ENCODE measurements around the gene GIPC2.
"Not testable (repeated sequence)": the region's sequence is repeated elsewhere in the genome, so short reads cannot be mapped to it uniquely, and the experiment has no call there.

The GIPC2 gene

DNA sequence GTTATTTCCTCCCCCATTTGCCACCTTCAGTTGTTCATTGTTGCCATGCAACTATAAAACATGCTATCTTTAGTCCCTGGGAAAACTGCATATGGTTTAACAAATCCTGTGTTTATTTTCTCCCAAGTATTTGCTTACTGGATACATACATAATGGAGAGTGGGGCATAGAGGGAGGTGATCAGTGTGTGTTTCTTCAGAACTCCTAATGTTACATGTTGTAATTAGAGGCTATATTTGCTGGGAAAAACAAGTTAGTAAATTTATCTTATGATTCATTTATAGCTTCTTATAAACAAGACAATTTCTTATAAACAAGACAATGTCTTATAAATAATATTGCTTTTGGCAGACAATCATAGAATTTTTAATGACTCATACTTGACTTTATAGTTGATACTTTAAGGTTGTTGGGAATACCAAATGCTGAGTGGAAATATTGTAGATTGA lies 7.3 kb upstream of the GIPC2 start:
- DNase-seq, result peak; percentile 26

DNA sequence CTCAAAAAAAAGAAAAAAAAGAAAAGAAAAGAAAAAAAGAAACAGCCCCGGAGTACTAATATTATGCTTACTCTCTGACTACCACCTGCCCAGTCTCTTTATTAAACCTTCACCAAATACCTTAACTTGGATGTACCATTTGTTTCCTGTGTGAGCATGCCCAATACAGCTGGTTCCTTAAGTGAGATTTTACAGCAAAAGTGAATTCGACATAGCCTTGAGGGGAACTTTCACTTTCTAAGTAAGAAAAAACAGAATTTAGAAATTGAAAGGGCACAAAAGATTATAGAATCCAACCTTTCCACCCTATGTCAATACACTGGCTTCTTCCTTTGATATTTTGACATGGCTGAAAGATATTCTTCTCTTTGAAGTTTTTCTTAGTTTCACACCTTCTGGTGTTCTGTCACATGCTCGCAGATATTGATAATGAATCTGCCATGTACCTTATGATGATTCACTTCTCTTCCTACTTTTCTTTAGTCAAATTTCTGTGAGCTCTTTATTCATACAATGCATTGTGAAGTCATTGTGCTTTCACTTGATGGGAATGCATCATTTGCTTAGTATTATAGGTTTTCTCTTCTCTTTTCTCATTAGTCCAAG lies 5.2 kb upstream of the GIPC2 start:
- DNase-seq, result no peak

DNA sequence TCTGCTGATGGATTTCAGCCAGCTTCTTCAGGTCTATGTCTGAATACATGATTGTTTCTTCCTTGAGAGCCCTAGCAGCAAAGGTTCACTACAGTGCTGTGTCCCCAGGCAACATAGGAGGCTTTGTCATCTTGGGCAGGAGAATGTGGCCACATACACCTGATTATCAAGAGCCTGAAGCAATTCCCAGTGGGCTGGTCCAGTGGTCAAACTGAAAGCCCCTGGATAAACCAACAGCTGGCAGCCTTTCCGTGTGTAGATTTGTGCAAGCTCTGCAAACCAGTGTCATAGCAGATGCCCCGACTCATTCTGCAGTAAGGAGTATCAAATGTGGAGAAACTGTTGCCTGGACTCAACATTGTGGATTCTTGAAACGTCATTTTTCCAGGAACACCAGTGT lies 2.3 kb upstream of the GIPC2 start:
- no peak for DNase-seq

DNA sequence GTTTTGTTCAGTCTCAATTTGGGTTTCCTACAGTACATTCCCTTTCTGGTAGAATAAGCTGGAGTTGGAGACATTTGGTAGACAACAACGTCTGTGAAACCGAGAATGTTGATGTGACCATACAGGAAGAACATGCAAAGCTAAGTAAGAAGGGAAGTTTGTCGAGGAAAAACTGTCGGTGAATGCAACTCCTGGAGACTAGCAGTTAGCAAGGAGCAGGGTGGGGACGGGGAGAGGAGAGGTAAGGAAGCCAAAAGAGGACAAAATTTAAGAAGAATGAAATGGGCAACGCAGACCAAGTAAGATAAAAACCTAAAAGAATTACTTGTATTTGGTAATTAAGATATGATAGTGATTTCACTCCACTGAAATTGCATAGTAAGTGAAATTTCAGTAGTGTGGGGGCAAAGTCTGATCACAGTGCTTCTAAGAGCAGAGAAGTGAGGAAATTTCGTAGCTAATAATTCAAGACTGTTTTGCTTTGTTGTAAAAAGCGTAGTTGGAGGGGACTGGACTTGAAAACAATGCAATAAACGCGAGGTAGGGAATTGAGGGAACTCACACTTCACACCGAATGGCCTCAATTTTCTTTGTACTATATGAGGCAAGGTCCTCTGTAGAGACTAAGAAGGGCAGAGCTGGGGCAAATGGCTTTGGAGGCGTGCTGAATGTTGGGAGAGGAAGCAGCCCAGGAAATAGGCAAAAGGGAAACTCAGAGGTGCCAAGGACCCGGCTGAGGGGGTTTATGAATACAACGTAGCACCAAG lies 787 bp upstream of the GIPC2 start:
- DNase-seq, result no peak

DNA sequence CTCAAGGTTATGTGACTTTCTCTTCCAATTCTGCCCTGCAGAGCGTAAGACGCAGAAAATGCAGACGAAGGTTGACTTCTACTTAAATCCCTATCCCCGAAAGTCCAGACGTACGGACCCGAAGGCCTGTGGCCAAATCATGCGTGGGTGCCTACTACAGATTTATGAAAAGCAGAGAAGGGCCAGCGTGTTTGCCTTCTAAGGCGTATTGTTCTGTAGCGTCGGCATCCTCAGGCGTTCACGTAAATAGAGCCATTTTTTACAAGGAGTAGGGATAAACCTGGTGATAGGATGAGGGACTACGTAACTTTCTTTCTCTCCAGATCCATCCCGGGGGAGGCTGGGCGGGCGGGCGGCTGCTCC lies 222 bp upstream of the GIPC2 start:
- DNase-seq, result no peak

DNA sequence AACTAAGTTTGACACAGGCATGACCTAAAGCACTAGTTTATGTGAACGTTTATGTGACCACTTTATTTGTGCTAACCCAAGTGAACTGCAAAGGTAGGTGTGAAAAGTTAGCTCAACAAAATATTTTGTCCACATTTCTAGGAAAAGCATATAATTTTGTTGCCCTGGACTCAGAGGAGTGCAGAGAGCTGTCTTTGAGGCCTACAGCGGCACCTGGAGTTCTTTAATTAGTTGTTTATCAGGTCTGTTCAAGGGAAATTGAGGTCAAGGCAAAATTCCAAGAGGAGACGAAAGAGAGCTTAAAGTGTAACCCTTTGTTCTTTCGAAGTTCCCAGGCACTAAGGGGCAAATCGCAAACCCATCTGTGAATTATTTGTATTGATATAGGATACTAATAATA lies 1.3 kb downstream of the GIPC2 start:
- DNase-seq, result no peak

DNA sequence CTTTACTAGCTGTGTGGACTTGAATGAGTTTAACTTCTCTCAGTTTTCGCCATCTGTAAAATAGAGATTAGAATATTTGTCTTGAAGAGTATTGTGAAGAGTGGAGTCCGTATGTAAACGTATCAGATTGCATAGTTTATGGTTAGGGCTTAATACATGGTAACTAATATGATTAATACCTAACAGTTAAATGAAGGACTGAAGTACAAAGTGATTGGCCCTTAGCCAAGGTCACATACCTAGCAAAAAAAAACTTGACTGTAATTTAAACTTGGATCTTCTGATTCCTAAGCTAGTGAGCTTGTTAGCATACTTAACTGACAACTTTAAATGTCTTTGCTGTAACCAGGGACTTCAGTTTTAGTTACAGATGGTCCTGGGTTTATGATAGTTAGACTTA lies 1.9 kb downstream of the GIPC2 start:
- no peak for DNase-seq

DNA sequence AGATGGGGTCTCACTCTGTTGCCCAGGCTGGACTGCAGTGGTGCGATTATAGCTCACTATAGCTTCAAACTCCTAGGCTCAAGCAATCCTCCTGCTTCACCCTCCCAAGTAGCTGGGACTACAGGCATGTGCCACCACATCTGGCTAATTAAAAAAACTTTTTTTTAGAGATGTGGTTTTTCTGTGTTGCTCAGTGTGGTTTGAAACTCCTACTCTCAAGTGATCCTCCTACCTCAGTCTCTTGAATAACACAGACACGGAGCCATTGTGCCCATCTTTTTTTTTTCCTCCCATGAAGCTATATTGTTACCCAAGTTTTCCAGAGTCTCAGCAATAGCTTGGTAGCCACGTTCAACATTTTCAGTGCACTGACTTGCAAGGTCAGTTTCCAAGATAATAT lies 2.7 kb downstream of the GIPC2 start:
- DNase-seq, result no peak

DNA sequence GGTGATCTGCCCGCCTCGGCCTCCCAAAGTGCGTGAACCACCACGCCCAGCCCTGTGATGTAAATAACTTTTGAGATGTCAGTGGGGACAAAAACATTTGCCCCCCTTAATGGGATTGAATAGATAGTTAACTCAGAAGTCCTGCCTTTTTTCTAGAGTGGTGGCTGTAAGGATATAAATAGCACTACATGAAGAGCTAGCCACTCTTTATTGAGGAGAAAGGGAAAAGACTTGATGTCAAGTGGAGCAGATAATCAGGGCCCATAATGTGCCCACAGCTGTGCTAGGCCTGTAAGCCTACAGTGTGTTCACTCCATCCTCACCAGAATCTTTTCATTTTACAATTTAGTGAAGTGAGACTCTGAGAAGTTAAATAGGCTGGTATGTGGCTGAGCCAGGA lies 3.6 kb downstream of the GIPC2 start:
- no peak for DNase-seq

DNA sequence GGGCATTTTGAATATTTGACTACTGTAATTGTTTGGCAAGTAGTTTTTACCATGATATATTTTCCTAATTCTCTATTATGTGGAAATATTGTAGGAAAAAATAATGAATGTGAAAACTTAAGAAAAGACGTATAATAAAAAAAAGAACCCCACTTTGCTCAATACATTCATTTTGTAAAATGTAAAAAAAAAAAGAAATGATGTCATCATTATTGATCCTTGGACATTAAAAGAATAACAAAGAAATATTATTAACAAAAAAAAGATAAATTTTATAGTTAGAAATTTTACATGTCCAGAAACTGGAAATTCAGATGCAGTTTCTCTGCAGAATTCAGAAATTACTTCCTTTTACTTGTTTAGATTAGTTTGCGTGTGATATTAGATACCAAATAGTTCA lies 5.2 kb downstream of the GIPC2 start:
- no peak for DNase-seq

DNA sequence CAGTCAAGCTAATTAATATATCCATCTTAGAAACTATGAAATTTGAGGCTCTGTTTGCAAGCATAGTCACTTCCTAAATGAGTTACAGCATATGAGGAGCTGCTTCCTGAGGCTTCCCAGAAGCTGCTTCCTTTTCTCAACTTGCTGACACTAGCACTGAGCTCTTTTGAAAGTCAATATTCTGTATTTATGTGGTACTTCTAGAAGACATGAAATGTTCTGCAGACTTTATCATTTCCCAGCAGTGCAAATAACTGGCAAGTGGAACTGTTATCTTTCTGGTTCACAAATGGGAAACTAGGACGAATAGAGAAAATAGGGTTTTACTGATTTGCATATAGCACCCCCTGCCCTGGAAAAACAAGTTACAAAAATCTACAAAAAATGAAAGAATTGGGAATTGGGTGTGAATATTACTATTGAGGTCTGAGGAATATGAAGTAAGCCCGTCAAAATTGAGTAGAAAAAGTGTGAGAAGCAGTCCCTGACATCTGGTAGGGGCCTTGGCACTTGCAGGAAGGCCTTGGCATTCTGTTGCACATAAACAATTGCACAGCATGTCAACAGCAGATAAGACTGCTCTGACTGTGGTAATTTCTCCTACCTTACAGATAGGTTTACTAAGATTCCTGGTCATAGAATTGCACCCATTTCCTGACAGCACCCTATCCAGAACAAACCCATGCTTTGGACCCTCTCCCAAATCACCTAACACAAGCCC lies 7.1 kb downstream of the GIPC2 start:
- no peak for DNase-seq

DNA sequence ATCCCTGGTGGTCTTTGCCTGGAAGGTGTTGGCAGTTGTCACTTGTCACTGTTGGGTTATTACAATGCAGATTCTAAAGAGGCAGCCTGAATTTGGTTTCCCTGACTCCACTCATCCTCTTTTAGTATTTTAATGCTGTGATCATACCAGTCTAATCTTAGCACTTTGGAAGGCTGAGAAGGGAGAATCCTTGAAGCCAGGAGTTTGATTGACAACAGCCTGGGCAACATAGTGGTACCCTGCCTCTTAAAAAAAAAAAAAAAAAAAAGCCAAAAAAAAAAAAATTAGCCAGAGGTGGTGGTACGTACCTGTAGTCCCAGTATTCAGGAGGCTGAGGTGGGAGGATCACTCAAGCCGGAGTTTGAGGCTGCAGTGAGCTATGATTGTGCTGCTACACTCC lies 7.7 kb downstream of the GIPC2 start:
- no peak for DNase-seq

DNA sequence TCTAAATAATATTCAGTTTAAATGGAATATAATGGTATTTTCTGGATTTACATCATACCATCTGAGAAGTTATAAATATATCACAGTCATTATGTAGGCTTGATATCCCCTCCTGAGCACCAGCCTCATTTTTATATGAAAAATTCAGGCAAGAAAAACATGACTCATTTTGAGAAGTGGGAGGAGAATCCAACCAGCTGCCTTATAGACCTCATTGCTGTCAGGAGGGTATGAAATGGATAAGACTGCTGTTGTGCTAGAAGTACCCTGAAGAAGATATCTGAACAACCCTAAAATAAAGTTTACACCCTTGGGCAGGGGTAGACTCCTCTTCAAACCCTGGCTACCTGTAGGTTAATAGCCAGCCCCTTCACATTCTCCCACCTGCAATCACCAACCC lies 8.8 kb downstream of the GIPC2 start:
- DNase-seq, result peak; percentile 36

DNA sequence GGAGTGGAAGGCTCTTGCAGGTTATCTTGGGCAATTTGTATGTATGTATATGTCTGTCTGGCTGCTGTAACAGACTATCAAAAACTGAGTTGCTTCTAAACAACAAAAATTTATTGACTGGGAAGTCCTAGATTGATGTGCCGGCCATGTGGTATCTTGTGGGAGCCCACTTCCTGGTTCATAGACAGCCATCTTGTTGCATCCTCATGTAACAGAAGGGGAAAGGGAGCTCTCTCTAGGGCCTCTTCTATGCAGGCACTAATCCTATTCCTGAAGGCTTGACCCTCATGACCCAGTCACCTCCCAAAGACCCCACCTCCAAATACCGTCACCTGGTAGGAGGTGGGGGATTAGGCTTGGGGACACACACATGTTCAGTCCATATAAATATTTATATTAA lies 9.2 kb downstream of the GIPC2 start:
- DNase-seq, result no peak

DNA sequence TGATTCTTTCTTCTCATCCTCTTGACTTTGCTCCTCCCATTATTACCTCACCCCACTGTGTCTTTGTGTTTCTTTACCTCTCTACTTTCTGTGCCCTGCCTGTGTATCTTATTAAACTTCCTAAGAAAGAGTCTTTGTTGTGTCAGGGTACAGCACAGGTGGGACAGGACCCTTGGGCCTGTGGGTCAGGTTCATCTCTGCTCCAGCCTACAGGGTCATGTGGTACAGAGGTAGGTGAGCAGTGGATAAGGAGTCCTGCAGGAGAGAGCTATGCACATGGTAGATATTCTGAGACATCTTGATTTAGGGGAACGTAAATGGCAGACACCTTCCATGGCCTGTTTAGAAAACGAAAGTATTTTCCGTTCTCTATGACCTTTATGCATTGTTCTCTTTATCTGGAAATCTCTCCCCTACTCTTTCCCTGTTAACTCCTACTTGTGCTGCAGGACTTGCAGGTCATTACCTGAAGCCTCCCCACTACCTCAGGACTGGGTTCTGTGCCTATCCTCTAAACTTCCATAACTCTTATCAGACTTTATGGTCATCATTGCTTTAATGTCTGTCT lies 9.9 kb downstream of the GIPC2 start:
- no peak for DNase-seq

DNA sequence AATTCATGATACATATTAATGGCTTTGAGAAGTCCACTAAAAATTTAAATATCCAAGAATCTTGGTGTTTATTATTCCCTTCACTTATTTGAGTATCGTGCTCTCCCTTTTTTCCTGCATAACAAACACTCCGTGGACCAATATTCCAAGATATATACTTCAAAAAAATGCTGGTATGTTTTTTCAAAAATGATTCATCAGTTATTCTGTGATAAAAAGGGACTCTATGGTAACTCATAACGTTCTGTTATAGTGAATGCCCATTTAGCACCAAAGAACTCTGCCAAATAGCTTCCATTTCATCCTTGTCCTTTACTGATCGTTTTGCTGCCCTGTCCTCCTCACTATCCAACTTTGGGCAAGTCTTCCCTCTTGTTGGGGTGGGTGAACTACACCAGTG lies 12.9 kb downstream of the GIPC2 start:
- no peak for DNase-seq

DNA sequence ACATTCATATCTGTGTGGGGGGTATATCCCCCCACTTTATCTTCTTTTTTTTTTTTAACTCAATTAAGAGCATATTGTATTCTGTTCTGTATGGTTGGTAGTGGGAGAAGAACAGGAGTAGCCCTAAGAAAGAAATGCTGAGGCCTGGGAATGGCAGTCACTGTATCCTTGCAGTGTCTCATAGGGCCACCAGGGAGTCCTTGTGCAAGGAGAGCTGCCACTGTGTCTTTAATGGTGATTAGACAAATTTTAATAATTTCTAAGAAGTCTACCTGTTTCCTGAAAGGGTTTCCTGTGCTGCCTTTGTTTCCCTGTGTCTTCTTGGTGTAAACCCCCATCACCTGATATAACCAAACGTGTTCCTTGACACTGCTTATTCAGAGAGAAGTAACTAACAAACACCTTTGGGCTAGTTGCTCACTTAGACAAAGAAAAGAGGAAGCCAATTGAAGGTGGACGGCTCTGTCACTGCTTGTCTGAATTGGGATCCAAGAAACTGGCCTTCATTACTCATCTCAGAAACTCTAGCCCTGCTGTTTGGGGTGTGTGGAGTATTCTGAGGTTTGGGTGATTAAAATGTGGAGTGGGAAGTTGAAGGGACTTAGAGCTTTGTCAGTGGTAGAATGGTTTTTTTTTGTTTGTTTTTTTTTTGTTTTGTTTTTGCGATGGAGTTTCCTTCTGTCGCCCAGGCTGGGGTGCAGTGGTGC lies 15.2 kb downstream of the GIPC2 start:
- DNase-seq, result no peak

DNA sequence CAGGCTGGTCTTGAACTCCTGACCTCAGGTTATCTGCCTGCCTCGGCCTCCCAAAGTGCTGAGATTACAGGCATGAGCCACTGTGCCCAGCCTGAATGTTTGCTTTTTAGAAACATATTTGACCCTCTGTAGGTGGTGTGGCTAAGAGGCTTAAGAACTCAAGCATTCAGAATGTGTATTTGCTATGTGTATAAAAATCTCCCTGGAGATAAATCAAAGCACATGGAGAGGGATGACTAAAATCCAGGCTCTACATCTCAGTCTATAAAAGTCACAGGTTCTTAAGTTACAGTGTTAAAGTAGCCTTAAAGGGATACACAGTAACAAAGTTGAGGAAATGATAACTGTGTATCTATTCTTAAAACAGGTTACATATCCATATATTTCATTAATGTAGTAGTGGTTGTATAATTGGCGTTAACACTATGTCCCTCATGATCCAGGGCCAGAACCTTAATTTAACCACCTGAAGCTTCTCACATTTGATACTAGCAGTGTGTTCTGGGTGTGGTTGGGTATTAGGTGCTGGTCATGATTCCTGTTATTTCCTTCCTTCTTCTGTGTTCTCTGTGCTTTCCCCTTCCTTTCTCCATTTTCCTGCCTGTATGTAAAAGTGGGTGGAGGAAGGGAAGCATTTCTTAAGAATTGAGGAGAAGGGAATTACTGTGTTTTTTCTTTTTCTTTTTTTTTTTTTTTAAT lies 16.2 kb downstream of the GIPC2 start:
- DNase-seq, result peak; percentile 58

DNA sequence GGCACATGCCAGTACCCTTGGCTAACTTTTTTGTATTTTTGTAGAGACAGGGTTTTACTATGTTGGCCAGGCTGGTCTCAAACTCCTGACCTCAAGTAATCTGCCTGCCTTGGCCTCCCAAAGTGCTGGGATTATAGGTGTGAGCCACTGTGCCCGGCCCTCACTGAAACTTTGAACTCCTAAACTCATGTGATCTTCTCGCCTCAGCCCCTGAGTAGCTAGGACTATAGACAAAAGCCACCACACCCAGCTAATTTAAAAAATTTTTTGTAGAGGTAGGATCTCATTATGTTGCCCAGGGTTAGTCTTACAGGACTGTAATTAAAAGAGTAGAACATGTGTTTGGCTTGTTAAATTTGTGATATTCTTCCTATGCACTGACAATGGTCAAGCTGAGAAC lies 19.1 kb downstream of the GIPC2 start:
- not testable (repeated sequence) for DNase-seq

DNA sequence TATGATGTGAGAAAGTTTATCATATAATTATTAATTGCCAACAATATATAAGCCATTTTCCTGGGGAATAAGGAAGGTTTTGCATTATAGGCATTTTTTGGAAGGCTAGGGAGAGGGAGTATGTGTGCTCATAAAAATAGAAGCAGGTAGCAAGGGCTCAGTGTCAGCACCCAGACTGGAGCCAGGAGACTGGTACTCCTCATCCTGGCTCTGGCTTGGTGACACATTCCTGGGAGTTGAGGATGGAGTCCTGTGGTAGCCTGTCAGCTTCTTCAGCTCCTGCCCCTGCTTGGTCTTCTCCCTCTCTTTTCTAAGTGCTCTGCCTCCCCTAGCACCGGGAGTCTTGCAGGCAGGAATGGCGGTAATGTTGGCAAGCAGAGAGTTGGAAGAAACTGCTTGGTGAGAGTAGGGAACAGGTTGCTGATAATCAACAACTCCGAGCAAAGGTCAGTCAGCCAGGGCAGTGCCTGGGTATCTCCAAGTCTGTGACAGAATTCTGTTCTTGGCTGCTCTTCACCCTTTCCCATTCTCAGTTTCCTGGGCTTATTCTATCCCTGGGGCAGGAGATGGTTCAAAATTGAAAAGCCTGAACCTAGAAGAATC lies 23.0 kb downstream of the GIPC2 start:
- DNase-seq, result no peak

DNA sequence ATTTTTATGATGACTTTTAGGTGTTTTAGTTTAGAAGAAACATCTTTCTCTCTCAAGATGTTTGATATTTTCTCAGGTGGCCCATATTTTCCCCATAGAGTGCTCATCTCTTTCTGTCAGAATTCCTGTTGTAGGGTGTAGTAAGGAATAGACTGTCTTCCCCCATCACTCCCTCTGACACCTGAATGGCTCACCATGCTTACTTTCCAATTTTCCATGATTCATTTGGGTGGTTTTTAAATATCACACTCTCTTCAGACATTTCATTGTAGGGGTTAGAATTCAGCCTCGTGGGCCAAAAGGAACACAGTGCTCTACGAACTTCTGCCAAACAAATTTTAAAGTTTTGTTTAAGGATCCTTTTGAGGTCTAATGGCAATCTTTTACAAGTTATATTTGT lies 24.0 kb downstream of the GIPC2 start:
- DNase-seq, result no peak

DNA sequence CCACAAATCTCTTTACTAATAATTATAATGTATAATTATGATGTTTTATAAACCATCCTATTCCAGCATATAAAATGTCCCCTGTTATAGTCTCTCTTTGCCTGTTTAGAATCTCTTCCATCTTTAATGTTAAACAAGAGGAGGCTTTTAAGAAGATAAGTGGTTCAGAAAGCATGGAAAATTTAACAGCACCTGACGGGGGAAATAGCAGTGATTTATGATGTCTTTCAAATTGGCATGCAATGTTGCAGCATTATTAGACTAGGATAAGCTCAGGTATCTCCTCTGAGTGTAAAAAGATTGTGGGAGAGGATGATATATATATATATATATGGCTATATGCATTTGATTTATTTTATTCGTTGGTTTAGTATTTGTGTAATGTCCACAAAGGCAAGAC lies 24.4 kb downstream of the GIPC2 start:
- DNase-seq, result peak; percentile 25

All from NCI-H226 (cell line).